ENCODE measurements around the gene PCBP3.

- TF ChIP-seq EZH2 (IDR thresholded peaks at IDR 0.05; ENCODE audit: low read length) = no peak
- TF ChIP-seq, protein P1, sequence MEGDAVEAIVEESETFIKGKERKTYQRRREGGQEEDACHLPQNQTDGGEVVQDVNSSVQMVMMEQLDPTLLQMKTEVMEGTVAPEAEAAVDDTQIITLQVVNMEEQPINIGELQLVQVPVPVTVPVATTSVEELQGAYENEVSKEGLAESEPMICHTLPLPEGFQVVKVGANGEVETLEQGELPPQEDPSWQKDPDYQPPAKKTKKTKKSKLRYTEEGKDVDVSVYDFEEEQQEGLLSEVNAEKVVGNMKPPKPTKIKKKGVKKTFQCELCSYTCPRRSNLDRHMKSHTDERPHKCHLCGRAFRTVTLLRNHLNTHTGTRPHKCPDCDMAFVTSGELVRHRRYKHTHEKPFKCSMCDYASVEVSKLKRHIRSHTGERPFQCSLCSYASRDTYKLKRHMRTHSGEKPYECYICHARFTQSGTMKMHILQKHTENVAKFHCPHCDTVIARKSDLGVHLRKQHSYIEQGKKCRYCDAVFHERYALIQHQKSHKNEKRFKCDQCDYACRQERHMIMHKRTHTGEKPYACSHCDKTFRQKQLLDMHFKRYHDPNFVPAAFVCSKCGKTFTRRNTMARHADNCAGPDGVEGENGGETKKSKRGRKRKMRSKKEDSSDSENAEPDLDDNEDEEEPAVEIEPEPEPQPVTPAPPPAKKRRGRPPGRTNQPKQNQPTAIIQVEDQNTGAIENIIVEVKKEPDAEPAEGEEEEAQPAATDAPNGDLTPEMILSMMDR (optimal IDR thresholded peaks at IDR 0.05 in 1 of 3, IDR thresholded peaks at IDR 0.05 in 1 of 3, conservative IDR thresholded peaks at IDR 0.05 in 1 of 3; ENCODE audit: extremely low read depth in 1 of 3, insufficient read depth in 2 of 3, low read length in 3 of 3) = no peak
These were observed 263.3 kb downstream of the PCBP3 start for GRCh38 chr21:45906859-45907258.
